GM18858 (cell line): ENCODE measurements around the gene RAD51B.

ENCODE experiments used
- ATAC-seq: cut with Tn5 transposase; IDR thresholded peaks from one replicate; pipeline ENCODE4 v1.9.1; 2021; ENCODE audit not compliant: unreplicated experiment

The RAD51B gene

GRCh38 chr14:68229423-68230100 lies 410.0 kb downstream of the RAD51B start:
- no peak for ATAC-seq

GRCh38 chr14:68230202-68230949 lies 410.8 kb downstream of the RAD51B start:
- ATAC-seq, result no peak

- no peak for ATAC-seq
Observed at GRCh38 chr14:68230950-68231717, 411.6 kb downstream of the RAD51B start.

- ATAC-seq, result no peak
Observed at GRCh38 chr14:68231898-68232297, 412.3 kb downstream of the RAD51B start.

GRCh38 chr14:68232300-68233055 lies 412.9 kb downstream of the RAD51B start:
- peak; percentile 74 for ATAC-seq

- ATAC-seq, result no peak
Observed at GRCh38 chr14:68233101-68233784, 413.7 kb downstream of the RAD51B start.

GRCh38 chr14:68234101-68234905 lies 414.7 kb downstream of the RAD51B start:
- no peak for ATAC-seq

GRCh38 chr14:68235011-68235410 lies 415.4 kb downstream of the RAD51B start:
- ATAC-seq, result no peak

GRCh38 chr14:68236582-68237458 lies 417.2 kb downstream of the RAD51B start:
- no peak for ATAC-seq

- no peak for ATAC-seq
Observed at GRCh38 chr14:68238551-68238950, 419.0 kb downstream of the RAD51B start.

- ATAC-seq, result no peak
Observed at GRCh38 chr14:68238976-68239375, 419.4 kb downstream of the RAD51B start.

GRCh38 chr14:68239988-68240771 lies 420.6 kb downstream of the RAD51B start:
- ATAC-seq, result no peak

GRCh38 chr14:68241862-68242487 lies 422.4 kb downstream of the RAD51B start:
- no peak for ATAC-seq

GRCh38 chr14:68243450-68244010 lies 424.0 kb downstream of the RAD51B start:
- ATAC-seq, result no peak

GRCh38 chr14:68244262-68244980 lies 424.8 kb downstream of the RAD51B start:
- no peak for ATAC-seq
